Hematopoietic multipotent progenitor cell treated with erythropoietin and hydrocortisone succinate and interleukin-3 and kit ligand, for 17 days (in vitro differentiated cells): ENCODE measurements around the gene NUP43.
"Not testable (repeated sequence)": the region's sequence is repeated elsewhere in the genome, so short reads cannot be mapped to it uniquely, and the experiment has no call there.

Experiments
- DNase-seq: peaks from one replicate; pipeline ENCODE4 v3.0.0-alpha.2; 2015; ENCODE audit warnings: low spot score

The NUP43 gene

GRCh38 chr6:149745252-149745651 lies 1.1 kb downstream of the NUP43 start:
- not testable (repeated sequence) for DNase-seq

DNA sequence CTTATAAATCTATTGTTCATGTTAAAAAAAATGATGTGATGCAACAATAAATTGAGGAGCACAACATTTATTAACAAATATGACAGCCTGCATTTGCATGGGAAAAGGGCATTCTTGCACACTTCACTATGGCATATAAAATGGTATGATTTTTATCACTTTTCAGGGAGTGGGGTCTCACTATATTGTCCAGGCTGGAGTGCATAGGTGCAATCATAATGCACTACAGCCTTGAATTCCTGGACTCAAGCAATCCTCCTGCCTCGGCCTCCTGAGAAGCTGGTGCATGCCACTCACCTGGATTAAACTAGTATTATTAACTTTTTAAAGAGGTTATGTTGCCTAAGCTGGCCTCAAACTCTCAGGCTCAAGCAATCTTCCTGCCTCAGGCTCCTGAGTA lies 11.4 kb downstream of the NUP43 start:
- DNase-seq = no peak

DNA sequence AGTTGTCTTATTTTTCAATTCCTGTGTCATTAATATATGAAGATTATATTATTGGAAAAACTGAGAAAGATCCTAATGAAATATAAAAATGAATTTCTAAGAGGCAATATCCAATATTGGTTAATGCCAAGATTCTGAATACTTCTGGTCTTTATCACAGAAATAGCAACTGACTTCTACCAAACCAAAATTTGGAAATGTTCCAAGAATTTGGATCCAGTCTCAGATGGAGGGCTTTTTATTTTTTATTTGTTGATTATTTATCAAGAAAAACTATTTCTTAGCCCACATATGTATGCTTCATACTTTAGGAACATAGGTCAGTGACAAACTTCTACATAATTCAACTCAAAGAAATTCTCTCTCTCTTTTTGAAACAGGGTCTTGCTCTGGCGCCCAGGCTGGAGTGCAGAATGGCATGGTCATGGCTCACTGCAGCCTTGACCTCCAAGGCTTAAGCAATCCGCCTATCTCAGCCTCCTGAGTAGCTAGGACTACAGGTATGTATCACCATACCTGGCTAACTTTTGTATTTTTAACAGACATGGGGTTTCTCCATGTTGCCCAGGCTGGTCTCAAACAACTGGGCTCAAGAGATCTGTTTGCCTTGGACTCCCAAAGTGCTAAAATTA lies 13.1 kb downstream of the NUP43 start:
- DNase-seq = no peak

DNA sequence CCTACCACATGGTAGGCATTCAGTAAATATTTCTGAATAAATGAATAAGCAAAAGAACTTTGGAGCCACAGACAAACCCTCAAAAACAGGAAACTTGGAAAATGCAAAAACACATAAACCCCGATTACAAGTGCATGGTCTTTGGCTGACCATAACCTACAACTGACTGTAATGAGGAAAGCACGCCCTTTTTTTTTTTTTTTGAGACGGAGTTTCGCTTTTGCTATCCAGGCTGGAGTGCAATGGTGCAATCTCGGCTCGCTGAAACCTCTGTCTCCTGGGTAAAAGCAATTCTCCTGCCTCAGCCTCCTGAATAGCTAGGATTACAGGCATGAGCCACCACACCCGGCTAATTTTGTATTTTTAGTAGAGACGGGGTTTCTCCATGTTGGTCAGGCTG lies 16.5 kb downstream of the NUP43 start:
- DNase-seq = no peak

GRCh38 chr6:149728499-149729234 lies 17.7 kb downstream of the NUP43 start:
- peak; percentile 63 for DNase-seq

GRCh38 chr6:149727793-149728498 lies 18.4 kb downstream of the NUP43 start:
- peak; percentile 27 for DNase-seq

DNA sequence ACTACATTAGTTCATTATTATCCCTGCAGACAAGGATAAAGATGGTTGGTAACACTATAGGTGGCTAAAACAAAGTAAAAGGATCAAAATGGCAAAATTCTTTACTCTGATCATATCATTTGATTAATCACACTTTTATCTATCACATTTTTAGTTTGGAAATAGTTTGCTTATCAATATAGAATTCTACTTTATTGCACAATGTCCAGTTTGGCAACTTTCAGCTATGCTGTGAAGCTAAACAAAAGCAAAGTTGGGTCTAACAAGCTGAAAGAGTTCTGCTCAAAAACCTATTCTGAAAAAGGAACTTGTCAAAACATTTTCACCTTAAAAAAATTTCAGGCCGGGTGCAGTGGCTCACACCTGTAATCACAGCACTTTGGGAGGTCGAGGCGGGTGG lies 20.5 kb downstream of the NUP43 start:
- DNase-seq = no peak

DNA sequence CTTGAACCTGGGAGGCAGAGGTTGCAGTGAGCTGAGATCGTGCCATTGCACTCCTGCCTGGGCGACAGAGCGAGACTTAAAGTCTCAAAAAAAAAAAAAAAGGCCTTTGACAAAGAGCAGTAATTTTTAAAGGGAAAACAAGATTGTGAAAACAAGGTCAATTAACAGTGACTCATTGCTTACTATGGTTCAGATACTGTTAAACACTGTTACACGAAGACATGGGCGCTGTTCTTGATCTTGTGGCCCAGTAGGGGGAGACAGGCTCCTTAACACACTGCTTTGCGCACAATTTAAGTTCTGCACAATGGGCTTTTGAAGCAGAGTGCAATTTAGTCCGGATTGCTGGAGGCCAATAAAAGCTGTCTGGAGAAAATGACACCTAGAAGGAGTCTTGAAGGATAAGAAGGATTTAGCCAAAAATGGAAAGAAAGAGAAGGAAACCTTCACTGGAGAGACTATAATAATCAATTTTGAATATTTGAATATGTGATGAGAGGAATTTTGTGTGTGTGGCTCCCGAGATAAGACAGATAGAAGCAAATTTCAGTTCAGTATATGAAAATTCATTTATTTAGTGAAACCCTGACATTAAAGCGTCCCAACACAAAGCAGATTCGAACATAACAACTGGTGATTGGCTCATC lies 22.4 kb downstream of the NUP43 start:
- DNase-seq = peak; percentile 81

DNA sequence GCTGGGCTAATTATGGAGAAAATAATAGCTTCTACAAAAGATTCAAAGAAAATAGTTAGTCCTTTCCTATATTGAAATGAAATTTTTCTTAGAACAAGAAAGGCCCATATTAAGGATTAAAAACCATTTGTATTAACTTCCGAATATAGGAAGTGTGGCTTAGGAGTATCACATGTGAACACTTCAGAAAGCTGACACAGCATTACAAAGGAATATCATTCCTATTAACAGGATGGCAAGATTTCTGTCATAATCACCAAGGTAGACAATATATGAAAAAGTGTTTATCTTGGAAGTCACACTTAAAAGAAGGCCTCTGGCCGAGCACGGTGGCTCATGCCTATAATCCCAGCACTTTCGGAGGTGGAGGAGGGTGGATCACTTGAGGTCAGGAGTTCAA lies 23.1 kb downstream of the NUP43 start:
- DNase-seq = no peak

DNA sequence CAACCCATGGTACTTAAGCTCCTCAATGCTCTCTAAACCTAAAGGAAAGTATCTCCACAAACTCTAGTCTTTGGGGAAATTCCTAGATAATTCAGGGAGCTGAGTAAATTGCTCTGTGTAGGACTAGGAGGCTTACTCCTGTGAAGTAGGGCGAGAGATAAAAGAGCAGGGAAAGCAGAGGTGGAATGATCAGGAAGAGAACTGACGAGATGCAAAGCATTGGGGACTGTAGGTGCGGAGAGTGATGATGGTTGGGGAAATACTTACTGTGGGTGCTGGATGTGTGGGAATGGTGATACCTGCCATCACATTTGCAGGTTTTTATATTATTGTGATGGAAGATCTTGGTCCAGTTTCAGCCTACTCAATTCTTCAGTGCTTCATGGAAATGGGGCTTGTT lies 26.8 kb downstream of the NUP43 start:
- DNase-seq = no peak

GRCh38 chr6:149717588-149718458 lies 28.5 kb downstream of the NUP43 start, which contains the start of gene LATS1:
LATS1 (minus strand) TSS chr6:149718101; CDS start chr6:149702126, 15,975 bp downstream.
- peak; percentile 88 for DNase-seq

GRCh38 chr6:149717255-149717587 lies 29.1 kb downstream of the NUP43 start:
- DNase-seq = no peak

DNA sequence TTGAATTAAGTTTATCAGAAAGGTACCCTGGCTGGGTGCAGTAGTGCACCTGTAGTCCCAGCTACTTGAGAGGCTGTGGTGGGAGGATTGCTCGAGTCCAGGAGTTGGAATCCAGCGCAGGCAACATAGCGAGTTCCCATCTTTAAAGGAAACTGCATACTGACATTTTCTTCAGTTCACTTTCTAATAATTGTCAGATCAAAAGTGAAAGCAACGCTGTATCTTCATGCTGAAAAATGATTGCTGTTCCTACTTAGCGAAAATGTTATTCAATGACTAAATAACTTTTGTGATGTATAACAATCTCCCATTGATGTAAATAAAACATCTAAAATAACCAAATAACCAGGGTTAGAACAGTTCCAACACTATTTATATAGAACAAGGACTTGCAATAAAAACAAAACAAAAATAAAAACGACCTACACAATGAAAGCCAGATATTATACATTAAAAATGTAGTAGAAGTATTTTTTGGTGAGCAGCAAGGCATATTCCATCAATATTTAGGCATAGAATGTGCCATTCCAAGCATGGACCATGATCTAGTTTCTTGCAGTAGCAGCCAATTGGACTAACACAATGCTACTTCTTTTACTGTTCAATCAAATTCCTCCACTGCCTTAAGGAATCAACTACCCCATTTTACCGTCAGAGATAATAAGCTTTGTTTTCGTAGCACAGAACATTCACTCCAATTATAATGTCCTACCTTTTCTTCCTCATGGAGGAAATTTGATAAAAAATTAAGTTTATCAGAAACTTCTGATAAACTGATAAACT lies 30.0 kb downstream of the NUP43 start:
- no peak for DNase-seq

DNA sequence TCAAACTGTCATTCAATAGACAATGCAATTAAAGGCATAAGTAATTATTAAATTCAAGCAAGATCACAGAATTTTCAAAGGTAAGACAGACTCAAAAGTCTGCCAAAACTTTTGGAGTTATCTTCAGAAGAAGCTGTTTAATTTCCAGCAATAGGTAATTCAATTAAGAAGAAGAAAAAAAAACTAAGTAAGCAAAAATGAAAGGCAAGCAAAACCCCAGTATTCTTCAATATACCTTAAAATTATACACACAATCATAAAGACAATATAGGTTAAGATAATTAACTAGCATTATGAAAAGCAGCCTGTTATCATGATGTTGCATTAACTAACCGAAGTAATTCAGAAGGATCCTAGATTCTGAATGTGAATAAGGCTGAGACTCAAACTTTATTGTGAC lies 31.9 kb downstream of the NUP43 start:
- no peak for DNase-seq

- DNase-seq = no peak
Observed at GRCh38 chr6:149711711-149712110, 34.6 kb downstream of the NUP43 start.

- no peak for DNase-seq
Observed at GRCh38 chr6:149701714-149702113, 44.6 kb downstream of the NUP43 start.

- no peak for DNase-seq
Observed at GRCh38 chr6:149699150-149699549, 47.2 kb downstream of the NUP43 start.

DNA sequence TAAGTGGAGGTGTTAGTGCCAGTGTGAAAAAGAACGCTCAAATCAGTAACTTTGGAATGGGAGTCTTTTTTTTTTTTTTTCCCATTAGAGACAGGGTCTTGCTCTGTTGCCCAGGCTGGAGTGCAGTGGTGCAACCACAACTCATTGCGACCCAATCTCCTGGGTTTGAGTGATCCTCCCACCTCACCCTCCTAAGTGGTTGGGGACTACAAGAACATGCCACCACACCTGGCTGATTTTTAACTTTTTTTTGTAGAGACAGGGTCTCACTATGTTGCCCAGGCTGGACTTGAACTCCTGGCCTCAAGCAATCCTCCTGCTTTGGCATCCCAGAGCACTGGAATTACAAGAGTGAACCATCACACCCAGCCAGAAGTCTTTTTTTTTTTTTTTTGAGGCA lies 48.2 kb downstream of the NUP43 start:
- DNase-seq = no peak

DNA sequence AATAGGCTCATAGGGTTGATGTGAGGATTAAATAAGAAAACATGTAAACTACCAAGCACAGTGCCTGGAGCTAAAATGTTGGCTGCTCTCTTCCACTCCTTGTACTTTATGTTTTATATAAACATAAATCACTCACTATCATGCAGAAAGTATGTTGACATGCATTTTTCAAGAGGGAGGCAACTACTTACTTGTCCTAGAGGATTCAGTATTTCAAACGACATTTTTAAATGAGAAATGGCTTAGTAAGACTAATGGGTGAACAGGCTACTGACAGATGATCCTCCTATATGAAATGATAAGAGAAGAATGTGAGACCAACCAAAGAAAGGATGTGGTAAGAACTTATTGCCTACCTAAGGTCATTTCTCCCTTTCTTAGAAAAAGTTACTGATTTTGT lies 49.4 kb downstream of the NUP43 start:
- no peak for DNase-seq

DNA sequence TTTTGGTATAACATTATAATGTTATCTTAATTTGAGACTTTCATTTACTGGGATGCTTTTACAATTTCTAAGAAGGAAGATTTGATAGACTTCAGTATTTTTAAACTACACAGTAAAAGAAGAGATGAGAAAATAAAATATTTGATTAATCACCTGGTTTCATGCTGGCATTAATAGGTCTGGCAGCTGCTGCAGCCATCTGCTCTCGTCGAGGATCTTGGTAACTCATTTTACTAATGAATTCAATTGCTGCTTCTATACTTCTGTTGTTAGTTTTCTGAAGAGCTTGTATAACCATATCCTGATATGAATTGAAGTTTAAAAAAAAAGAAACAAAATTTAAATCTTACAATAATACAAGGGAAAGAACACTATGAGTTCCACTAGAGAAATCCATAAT lies 51.4 kb downstream of the NUP43 start:
- DNase-seq = no peak

DNA sequence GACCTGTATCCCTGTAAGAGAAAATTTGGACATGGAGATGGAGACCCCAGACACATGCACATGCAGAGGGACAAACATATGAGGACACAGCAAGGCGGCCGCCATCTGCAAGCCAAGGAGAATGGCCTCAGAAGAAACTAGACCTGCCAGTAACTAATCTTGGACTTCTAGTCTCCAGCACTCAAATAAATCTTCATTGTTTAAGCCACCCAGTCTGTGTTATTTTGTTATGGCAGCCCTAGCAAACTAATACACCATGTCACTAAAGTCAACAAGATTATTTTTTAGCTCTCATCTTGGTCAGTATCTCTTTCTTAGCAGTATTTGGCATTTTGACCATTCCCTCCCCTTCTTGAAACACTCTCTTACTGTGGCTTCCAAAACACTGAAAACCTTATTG lies 55.1 kb downstream of the NUP43 start:
- no peak for DNase-seq
